ENCODE results near the gene LSAMP.
A peak's percentile ranks its signal among the peaks of the same experiment; 100 is the strongest.

Gene LSAMP

DNA sequence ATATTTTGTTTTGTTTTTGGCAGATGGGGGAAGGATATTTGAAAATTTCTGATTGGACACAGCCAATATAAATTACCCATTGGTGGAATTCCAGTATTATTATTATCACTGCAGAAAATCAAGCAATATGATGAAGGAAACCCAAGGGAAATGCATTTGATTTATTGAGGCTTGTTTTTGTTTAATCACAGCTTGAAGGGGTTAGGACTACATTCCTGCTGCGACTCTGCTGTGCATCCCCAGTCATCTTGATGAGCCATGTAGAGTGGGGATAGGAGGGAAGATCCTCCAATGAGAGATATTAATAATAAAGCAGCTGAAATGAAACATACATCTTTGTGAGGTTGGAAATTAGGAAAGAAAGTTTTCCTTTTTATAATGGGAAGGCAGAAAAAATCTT is 613.4 kb downstream of the LSAMP start:
- DNase-seq = no peak
- Mint-ChIP-seq H3K4me1 (no peaks in the 10 kb centered on the region), H3K27ac (no peak overlapping the region), H3K4me3 (no peak overlapping the region), H3K27me3 (peaks cover 11 to 29% of the 10 kb centered on the region in 2 donors), H3K9me3 (no peaks in the 10 kb centered on the region), H3K36me3 (no peaks in the 10 kb centered on the region)
- ATAC-seq (replicated peaks) = no peak

GRCh38 chr3:115830764-115831395 is 614.4 kb downstream of the LSAMP start:
- H3K9me3 Mint-ChIP-seq = no peaks in the 10 kb centered on the region
- no peak for ATAC-seq (replicated peaks)
- peaks cover 14 to 37% of the 10 kb centered on the region in 2 donors for H3K27me3 Mint-ChIP-seq

GRCh38 chr3:115828401-115828800 is 616.9 kb downstream of the LSAMP start:
- DNase-seq = no peak
- peaks cover 13 to 37% of the 10 kb centered on the region in 2 donors for H3K27me3 Mint-ChIP-seq
- H3K9me3 Mint-ChIP-seq = no peaks in the 10 kb centered on the region
- H3K27ac Mint-ChIP-seq = no peak overlapping the region
- no peak for ATAC-seq (replicated peaks)
- H3K36me3 Mint-ChIP-seq = no peaks in the 10 kb centered on the region
- no peak overlapping the region for H3K4me3 Mint-ChIP-seq
- H3K4me1 Mint-ChIP-seq = no peaks in the 10 kb centered on the region

More at GRCh38 chr3:115830764-115831395, 614.4 kb downstream of the LSAMP start:
- no peaks in the 10 kb centered on the region for H3K4me1 Mint-ChIP-seq
- DNase-seq = no peak
- no peaks in the 10 kb centered on the region for H3K36me3 Mint-ChIP-seq
- no peak overlapping the region for H3K4me3 Mint-ChIP-seq
- no peak overlapping the region for H3K27ac Mint-ChIP-seq

DNA sequence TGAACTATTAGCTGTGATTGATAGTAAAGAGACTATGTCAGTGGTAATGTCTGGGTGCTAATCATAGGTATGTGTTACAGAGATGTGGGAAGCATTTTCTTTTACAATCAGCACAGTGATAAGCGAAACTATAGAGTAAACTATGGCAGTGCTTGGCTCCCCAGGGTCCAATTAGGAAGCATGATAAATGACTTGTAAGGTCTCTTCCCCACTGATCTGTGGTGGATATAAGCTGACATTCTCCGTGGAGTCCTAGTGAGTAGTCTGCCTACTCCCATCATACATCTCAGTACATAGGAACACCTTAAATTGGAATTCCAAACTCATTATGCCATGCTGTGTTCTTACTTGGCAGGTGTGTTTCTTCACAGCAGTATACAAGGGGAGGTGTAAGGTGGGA is 617.8 kb downstream of the LSAMP start:
- Mint-ChIP-seq H3K4me3 (no peak overlapping the region), H3K4me1 (no peaks in the 10 kb centered on the region), H3K27me3 (peaks cover 13 to 37% of the 10 kb centered on the region in 2 donors), H3K9me3 (no peaks in the 10 kb centered on the region), H3K27ac (no peak overlapping the region), H3K36me3 (no peaks in the 10 kb centered on the region)
- ATAC-seq (replicated peaks) (no peak), DNase-seq (no peak)

GRCh38 chr3:115825046-115825445 is 620.2 kb downstream of the LSAMP start:
- peaks cover 11 to 30% of the 10 kb centered on the region in 2 donors for H3K27me3 Mint-ChIP-seq
- no peak overlapping the region for H3K27ac Mint-ChIP-seq
- no peaks in the 10 kb centered on the region for H3K9me3 Mint-ChIP-seq
- no peaks in the 10 kb centered on the region for H3K36me3 Mint-ChIP-seq
- DNase-seq (no peak), ATAC-seq (replicated peaks) (no peak)
- no peaks in the 10 kb centered on the region for H3K4me1 Mint-ChIP-seq
- H3K4me3 Mint-ChIP-seq = no peak overlapping the region

DNA sequence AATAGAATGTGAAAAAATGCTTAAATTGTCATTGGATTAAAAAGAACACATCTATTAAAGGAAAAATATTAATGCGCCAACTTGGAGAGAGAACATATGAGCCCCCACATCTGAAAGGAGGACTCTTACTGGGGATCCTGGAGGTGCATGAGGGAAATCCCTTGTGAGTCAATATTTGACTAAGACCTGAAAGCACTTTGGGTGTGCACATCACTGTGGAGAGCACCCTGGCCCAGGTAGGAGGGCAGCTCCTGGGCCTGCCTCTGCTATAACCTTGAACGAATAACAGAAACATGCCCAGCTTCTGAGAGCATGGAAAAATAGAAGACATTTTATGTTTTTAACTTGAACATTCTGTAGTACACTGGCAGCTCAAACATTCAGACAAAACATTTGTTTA is 622.2 kb downstream of the LSAMP start:
- peaks cover 11 to 20% of the 10 kb centered on the region in 2 donors for H3K27me3 Mint-ChIP-seq
- H3K27ac Mint-ChIP-seq = no peak overlapping the region
- DNase-seq = no peak
- H3K4me1 Mint-ChIP-seq = no peaks in the 10 kb centered on the region
- no peak overlapping the region for H3K4me3 Mint-ChIP-seq
- ATAC-seq (replicated peaks) = peak; percentile 39 to 54
- H3K36me3 Mint-ChIP-seq = no peaks in the 10 kb centered on the region
- no peaks in the 10 kb centered on the region for H3K9me3 Mint-ChIP-seq

GRCh38 chr3:115822579-115822978 is 622.7 kb downstream of the LSAMP start:
- DNase-seq (no peak), ATAC-seq (replicated peaks) (no peak)
- Mint-ChIP-seq H3K36me3 (no peaks in the 10 kb centered on the region), H3K4me1 (no peaks in the 10 kb centered on the region), H3K9me3 (no peaks in the 10 kb centered on the region), H3K27me3 (peaks cover 11 to 15% of the 10 kb centered on the region in 2 donors), H3K4me3 (no peak overlapping the region), H3K27ac (no peak overlapping the region)

- Mint-ChIP-seq H3K36me3 (no peaks in the 10 kb centered on the region), H3K4me3 (no peak overlapping the region), H3K27me3 (peaks cover 0 to 8% of the 10 kb centered on the region in 2 donors), H3K4me1 (no peaks in the 10 kb centered on the region), H3K27ac (no peak overlapping the region), H3K9me3 (no peaks in the 10 kb centered on the region)
- DNase-seq (peak; percentile 47), ATAC-seq (replicated peaks) (peak; percentile 83 to 88)
Observed at GRCh38 chr3:115819785-115820384, 625.4 kb downstream of the LSAMP start.

GRCh38 chr3:115814778-115815380 is 630.4 kb downstream of the LSAMP start:
- no peaks in the 10 kb centered on the region for H3K9me3 Mint-ChIP-seq
- DNase-seq (peak; percentile 21), ATAC-seq (replicated peaks) (peak; percentile 39)
- no peaks in the 10 kb centered on the region for H3K36me3 Mint-ChIP-seq
- no peaks in the 10 kb centered on the region for H3K4me1 Mint-ChIP-seq
- H3K4me3 Mint-ChIP-seq = no peak overlapping the region
- H3K27me3 Mint-ChIP-seq = peaks cover 11% of the 10 kb centered on the region in 2 donors
- H3K27ac Mint-ChIP-seq = no peak overlapping the region

DNA sequence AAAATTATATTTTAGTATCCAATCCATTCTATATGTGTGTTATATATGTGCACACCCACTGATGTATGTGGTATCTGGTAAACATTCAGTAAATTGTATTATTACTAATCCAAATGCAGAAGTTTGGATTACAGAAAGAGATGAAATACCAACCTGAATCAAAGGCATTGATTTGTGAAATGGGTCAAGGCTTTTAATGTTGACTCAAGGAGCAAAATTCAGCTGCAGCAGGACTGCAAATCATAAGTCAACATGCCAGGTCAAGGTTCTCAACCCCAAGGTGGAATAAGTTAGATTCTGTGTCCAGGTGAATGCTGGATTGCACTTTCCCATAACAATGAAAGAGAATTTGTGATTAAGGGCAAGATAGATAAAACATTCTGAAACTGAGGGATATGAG is 631.3 kb downstream of the LSAMP start:
- peaks cover 16 to 17% of the 10 kb centered on the region in 2 donors for H3K27me3 Mint-ChIP-seq
- DNase-seq = no peak
- H3K27ac Mint-ChIP-seq = no peak overlapping the region
- H3K9me3 Mint-ChIP-seq = no peaks in the 10 kb centered on the region
- no peak for ATAC-seq (replicated peaks)
- H3K4me3 Mint-ChIP-seq = no peak overlapping the region
- no peaks in the 10 kb centered on the region for H3K4me1 Mint-ChIP-seq
- H3K36me3 Mint-ChIP-seq = no peaks in the 10 kb centered on the region

GRCh38 chr3:115808816-115809215 is 636.5 kb downstream of the LSAMP start:
- no peak for DNase-seq
- Mint-ChIP-seq H3K36me3 (no peaks in the 10 kb centered on the region), H3K27ac (no peak overlapping the region), H3K27me3 (peaks cover 21 to 32% of the 10 kb centered on the region in 2 donors), H3K9me3 (no peaks in the 10 kb centered on the region), H3K4me1 (no peaks in the 10 kb centered on the region), H3K4me3 (no peak overlapping the region)
- no peak for ATAC-seq (replicated peaks)

DNA sequence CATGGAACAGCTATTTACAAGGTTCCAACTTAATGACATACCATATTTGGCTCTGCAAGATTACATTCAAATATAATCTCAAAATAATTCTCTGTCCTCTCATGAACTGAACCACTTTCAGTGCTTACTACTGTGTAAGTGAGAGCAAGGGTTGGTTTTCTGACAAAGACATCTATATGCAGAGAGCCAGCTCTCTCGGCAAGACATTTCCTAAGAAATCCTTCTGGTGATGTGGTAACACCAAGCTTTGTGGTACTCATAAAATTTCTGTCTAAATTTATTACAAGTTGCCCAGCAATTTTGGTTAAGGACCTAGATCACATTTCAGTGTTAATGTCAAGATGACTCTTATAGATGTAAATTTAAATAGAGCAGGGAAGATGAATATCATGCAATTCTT is 637.0 kb downstream of the LSAMP start:
- Mint-ChIP-seq H3K4me3 (no peak overlapping the region), H3K36me3 (no peaks in the 10 kb centered on the region), H3K9me3 (no peaks in the 10 kb centered on the region), H3K4me1 (no peaks in the 10 kb centered on the region), H3K27ac (no peak overlapping the region), H3K27me3 (peaks cover 26 to 32% of the 10 kb centered on the region in 2 donors)
- no peak for ATAC-seq (replicated peaks)
- no peak for DNase-seq

DNA sequence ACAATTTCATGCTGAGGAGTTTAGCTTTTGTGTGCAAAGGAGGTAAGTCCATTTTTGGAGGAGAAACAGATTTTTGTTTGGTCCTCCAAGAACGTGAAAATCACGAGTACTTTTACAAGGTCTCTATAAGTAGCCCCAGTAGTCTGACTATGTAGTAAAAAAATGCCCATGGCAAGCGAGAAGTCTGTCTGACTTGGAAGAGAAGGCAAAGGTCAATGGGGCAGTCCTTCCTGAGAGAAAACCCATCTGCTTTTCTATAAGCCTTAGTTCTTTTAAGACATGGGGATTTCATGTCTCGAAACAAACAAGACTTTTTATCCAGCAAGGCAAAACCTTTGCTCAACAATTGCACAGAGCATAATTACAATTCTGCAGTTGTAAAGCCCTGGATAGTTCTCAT is 638.8 kb downstream of the LSAMP start:
- Mint-ChIP-seq H3K4me1 (no peaks in the 10 kb centered on the region), H3K9me3 (no peaks in the 10 kb centered on the region), H3K36me3 (no peaks in the 10 kb centered on the region), H3K27me3 (peaks cover 35 to 44% of the 10 kb centered on the region in 2 donors), H3K27ac (no peak overlapping the region), H3K4me3 (no peak overlapping the region)
- ATAC-seq (replicated peaks) = no peak
- no peak for DNase-seq

DNA sequence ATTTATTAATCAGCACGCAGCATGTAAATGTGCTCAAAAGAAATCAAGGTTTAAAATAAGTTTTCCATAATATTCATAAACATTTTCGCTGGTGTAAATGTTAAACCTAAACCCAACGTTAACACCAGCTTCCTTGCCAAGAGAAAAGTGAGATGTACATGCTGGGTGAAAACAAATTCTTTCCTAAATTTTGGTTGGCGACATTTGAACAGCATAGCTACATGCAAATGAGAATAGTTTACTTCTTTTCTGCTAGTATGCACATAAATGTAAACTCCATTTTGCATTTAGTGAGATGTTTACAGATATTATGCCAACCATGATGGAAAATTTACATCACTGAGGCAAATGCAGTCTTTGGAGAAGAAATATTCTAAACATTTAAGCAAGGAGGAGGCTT is 639.8 kb downstream of the LSAMP start:
- no peak overlapping the region for H3K4me3 Mint-ChIP-seq
- DNase-seq (no peak), ATAC-seq (replicated peaks) (no peak)
- H3K4me1 Mint-ChIP-seq = no peaks in the 10 kb centered on the region
- no peaks in the 10 kb centered on the region for H3K9me3 Mint-ChIP-seq
- H3K27ac Mint-ChIP-seq = no peak overlapping the region
- H3K27me3 Mint-ChIP-seq = peaks cover 30 to 37% of the 10 kb centered on the region in 2 donors
- H3K36me3 Mint-ChIP-seq = no peaks in the 10 kb centered on the region

GRCh38 chr3:115804713-115805119 is 640.6 kb downstream of the LSAMP start:
- H3K9me3 Mint-ChIP-seq = no peaks in the 10 kb centered on the region
- no peak overlapping the region for H3K27ac Mint-ChIP-seq
- H3K4me1 Mint-ChIP-seq = no peaks in the 10 kb centered on the region
- no peaks in the 10 kb centered on the region for H3K36me3 Mint-ChIP-seq
- no peak overlapping the region for H3K4me3 Mint-ChIP-seq
- no peak for DNase-seq
- no peak for ATAC-seq (replicated peaks)
- H3K27me3 Mint-ChIP-seq = peaks cover 30 to 33% of the 10 kb centered on the region in 2 donors
